Osteocyte (in vitro differentiated cells): ENCODE results near the gene FCRLA. TPM values are rescaled to one million over a fixed set of nuclear protein-coding genes. Genes with fewer than 3 reads are reported as not detected.

Source experiments
- total RNA-seq: library from RNA; stranded (reverse); gene quantifications from 2 replicates; pipeline ENCODE4 v1.2.1, GENCODE V29; 2021

The FCRLA gene
- total RNA-seq, 1 donor from 2014 or later, result not detected

Other genes with a start within 250 kb of the FCRLA start
- not detected in 2 replicates for gene FCGR2A, start 201.8 kb upstream of the FCRLA start, total RNA-seq
- gene HSPA6, start 182.7 kb upstream of the FCRLA start, total RNA-seq, result not detected in 2 replicates
- gene FCGR3A, start 157.4 kb upstream of the FCRLA start, total RNA-seq, result not detected in 2 replicates
- not detected in 2 replicates for gene FCGR3B, start 76.1 kb upstream of the FCRLA start, total RNA-seq
- not detected in 2 replicates for gene FCGR2B, start 44.1 kb upstream of the FCRLA start, total RNA-seq
- 0.27 TPM in 1 of 2 replicates, not detected in the other for gene FCRLB, start 14.3 kb downstream of the FCRLA start, total RNA-seq
- 20.1 and 21.8 TPM in 2 replicates for gene DUSP12, start 42.6 kb downstream of the FCRLA start, total RNA-seq
- gene ATF6, start 59.1 kb downstream of the FCRLA start, total RNA-seq, result 29.7 and 32.2 TPM in 2 replicates